Measurements from ENCODE around the gene C6orf47.

C6orf47 gene

DNA sequence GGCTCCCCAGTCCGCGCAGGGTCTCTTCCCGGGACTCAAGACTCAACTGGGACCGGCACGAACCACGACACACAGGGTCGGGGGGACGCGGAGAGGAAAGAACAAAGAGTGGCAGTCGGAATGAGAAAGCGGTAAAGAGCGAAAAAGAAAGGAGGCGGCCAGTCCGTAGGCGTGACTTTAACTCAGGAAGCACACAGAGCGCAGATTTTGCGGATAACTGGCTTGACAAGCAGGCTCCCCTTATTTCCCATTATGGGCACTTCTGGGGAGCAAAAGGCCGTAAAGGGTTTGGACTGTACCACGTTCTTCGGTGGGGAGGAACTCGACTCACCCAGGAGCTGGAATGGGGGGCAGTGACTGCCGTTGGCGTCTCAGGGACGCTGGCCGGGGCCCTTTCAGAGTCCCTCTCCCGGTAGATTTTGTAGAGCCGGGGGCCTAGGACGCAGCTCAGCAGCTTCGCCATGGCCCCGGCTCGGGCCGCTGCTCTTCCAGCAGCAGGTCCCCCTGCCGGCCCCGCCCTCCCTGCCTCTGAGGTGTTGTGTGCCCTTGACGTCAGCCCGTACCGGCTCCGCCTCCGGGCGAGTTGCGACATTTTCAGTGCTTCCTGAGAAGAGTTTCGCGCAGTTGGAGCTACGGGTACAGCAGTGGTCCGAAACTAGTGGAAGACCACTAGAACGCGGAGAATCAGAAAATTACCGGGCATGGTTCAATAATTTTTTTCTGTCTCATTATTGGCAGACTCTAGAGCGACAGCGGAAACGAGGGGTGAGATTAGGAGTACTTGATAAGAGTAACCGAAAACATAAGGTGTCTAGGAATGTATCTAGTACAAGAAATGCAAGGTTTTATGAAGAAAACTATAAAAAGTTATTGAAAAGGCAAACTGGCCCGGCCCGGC is 42.5 kb upstream of the C6orf47 start, which contains the start of gene ABHD16A:
TSS of gene ABHD16A (minus strand) at position 506 of the 898 bp plus-strand sequence. CDS start at position 463, 43 bp downstream.
- TF ChIP-seq ZFP30 (CRISPR knock-in tag; IDR thresholded peaks at IDR 0.05) (no peak), GLIS3 (CRISPR knock-in tag; IDR thresholded peaks at IDR 0.05) (no peak), ZNF8 (CRISPR knock-in tag; IDR thresholded peaks at IDR 0.05) (no peak), PPARA (CRISPR knock-in tag; IDR thresholded peaks at IDR 0.05; ENCODE audit: borderline replicate concordance) (no peak), ZNF70 (CRISPR knock-in tag; IDR thresholded peaks at IDR 0.05) (no peak), ZC3H10 (CRISPR knock-in tag; IDR thresholded peaks at IDR 0.05) (no peak)
- TF ChIP-seq, protein P1, sequence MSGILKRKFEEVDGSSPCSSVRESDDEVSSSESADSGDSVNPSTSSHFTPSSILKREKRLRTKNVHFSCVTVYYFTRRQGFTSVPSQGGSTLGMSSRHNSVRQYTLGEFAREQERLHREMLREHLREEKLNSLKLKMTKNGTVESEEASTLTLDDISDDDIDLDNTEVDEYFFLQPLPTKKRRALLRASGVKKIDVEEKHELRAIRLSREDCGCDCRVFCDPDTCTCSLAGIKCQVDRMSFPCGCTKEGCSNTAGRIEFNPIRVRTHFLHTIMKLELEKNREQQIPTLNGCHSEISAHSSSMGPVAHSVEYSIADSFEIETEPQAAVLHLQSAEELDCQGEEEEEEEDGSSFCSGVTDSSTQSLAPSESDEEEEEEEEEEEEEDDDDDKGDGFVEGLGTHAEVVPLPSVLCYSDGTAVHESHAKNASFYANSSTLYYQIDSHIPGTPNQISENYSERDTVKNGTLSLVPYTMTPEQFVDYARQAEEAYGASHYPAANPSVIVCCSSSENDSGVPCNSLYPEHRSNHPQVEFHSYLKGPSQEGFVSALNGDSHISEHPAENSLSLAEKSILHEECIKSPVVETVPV (CRISPR knock-in tag; IDR thresholded peaks at IDR 0.05) = 0 out of 2 replicates have a peak, but pooled peaks have one; percentile 2
- TF ChIP-seq, protein P2, sequence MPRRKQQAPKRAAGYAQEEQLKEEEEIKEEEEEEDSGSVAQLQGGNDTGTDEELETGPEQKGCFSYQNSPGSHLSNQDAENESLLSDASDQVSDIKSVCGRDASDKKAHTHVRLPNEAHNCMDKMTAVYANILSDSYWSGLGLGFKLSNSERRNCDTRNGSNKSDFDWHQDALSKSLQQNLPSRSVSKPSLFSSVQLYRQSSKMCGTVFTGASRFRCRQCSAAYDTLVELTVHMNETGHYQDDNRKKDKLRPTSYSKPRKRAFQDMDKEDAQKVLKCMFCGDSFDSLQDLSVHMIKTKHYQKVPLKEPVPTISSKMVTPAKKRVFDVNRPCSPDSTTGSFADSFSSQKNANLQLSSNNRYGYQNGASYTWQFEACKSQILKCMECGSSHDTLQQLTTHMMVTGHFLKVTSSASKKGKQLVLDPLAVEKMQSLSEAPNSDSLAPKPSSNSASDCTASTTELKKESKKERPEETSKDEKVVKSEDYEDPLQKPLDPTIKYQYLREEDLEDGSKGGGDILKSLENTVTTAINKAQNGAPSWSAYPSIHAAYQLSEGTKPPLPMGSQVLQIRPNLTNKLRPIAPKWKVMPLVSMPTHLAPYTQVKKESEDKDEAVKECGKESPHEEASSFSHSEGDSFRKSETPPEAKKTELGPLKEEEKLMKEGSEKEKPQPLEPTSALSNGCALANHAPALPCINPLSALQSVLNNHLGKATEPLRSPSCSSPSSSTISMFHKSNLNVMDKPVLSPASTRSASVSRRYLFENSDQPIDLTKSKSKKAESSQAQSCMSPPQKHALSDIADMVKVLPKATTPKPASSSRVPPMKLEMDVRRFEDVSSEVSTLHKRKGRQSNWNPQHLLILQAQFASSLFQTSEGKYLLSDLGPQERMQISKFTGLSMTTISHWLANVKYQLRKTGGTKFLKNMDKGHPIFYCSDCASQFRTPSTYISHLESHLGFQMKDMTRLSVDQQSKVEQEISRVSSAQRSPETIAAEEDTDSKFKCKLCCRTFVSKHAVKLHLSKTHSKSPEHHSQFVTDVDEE (CRISPR knock-in tag; IDR thresholded peaks at IDR 0.05) = no peak
- peak; percentile 95 for ATAC-seq

GRCh38 chr6:31702405-31702818 is 41.8 kb upstream of the C6orf47 start:
- ATAC-seq = peak; percentile 45
- TF ChIP-seq ZFP30 (CRISPR knock-in tag; IDR thresholded peaks at IDR 0.05) (no peak), BACH2 (CRISPR knock-in tag; IDR thresholded peaks at IDR 0.05; ENCODE audit: borderline replicate concordance) (no peak), POU6F1 (CRISPR knock-in tag; IDR thresholded peaks at IDR 0.05; ENCODE audit: borderline replicate concordance, low read depth) (no peak), ZNF8 (CRISPR knock-in tag; IDR thresholded peaks at IDR 0.05) (no peak), ZFP3 (CRISPR knock-in tag; IDR thresholded peaks at IDR 0.05) (no peak), ZNF70 (CRISPR knock-in tag; IDR thresholded peaks at IDR 0.05) (no peak), ISL1 (CRISPR knock-in tag; IDR thresholded peaks at IDR 0.05) (no peak), TOX (CRISPR knock-in tag; IDR thresholded peaks at IDR 0.05; ENCODE audit: borderline replicate concordance) (no peak), TCF4 (CRISPR knock-in tag; IDR thresholded peaks at IDR 0.05; ENCODE audit: borderline replicate concordance) (no peak), ARNTL (CRISPR knock-in tag; IDR thresholded peaks at IDR 0.05; ENCODE audit: borderline replicate concordance, low read depth) (no peak), OSR1 (CRISPR knock-in tag; IDR thresholded peaks at IDR 0.05) (no peak)
- TF ChIP-seq, protein P3, sequence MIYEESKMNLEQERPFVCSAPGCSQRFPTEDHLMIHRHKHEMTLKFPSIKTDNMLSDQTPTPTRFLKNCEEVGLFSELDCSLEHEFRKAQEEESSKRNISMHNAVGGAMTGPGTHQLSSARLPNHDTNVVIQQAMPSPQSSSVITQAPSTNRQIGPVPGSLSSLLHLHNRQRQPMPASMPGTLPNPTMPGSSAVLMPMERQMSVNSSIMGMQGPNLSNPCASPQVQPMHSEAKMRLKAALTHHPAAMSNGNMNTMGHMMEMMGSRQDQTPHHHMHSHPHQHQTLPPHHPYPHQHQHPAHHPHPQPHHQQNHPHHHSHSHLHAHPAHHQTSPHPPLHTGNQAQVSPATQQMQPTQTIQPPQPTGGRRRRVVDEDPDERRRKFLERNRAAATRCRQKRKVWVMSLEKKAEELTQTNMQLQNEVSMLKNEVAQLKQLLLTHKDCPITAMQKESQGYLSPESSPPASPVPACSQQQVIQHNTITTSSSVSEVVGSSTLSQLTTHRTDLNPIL (CRISPR knock-in tag; IDR thresholded peaks at IDR 0.05; ENCODE audit: low read depth) = no peak

DNA sequence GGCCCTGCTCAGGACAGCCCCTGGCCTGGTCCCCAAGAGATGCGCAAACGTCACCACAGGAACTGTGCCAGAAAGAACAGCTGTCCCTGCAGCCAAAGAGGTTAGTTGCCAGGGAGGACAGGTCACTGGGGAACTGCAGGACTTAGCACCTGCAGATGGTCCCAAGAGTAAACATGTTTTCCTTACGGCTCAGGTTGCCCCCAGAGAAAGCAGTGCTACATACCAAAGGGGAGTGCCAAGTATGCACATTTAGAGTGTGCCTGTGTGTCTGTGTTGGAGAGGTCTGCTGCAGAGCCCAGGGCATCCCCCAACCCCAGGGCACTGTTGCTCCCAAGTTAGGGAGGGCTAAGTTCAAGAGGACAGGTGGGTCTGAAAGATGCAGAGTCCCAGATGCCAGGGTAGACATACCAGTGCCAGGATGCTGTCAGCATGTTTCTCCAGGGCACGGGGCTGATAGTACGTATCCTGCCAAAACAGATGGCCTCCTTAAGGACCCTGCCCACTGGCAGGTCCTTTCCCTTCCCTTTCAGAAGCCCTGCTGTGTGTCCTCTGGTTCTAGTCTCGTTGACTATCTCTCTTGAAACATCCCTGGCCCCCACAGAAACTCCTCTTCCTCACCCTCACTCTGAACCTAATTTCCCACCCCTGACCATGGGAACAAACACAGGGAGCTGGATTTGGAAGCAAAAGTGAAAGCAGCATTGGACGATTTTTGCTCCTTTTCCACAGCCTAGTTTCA is 41.3 kb upstream of the C6orf47 start:
- peak; percentile 3; the same call in 1 of the 3 replicates for ATAC-seq
- TF ChIP-seq ZFP3 (CRISPR knock-in tag; IDR thresholded peaks at IDR 0.05) (no peak), TOX (CRISPR knock-in tag; IDR thresholded peaks at IDR 0.05; ENCODE audit: borderline replicate concordance) (no peak), GLIS3 (CRISPR knock-in tag; IDR thresholded peaks at IDR 0.05) (no peak), RARB (CRISPR knock-in tag; IDR thresholded peaks at IDR 0.05) (no peak), ZC3H10 (CRISPR knock-in tag; IDR thresholded peaks at IDR 0.05) (no peak), ESRRG (CRISPR knock-in tag; IDR thresholded peaks at IDR 0.05) (no peak), ZNF565 (CRISPR knock-in tag; conservative IDR thresholded peaks at IDR 0.05; ENCODE audit: low read depth) (no peak), BACH2 (CRISPR knock-in tag; IDR thresholded peaks at IDR 0.05; ENCODE audit: borderline replicate concordance) (no peak), ZNF70 (CRISPR knock-in tag; IDR thresholded peaks at IDR 0.05) (no peak)
- TF ChIP-seq, protein P1 (CRISPR knock-in tag; IDR thresholded peaks at IDR 0.05) = no peak
- TF ChIP-seq, protein P2 (CRISPR knock-in tag; IDR thresholded peaks at IDR 0.05) = no peak
- TF ChIP-seq, protein P3 (CRISPR knock-in tag; IDR thresholded peaks at IDR 0.05; ENCODE audit: low read depth) = no peak

All from SK-N-SH treated with all-trans-retinoic acid at 6 μM for 48 hours (cell line).